ENCODE data around the gene RPS16.
A peak's percentile ranks its signal among the peaks of the same experiment; 100 is the strongest.

RPS16 gene

GRCh38 chr19:39435499-39436349 is at the start of gene RPS16:
Gene RPS16 (minus strand): TSS chr19:39435949. CDS start chr19:39435895, 54 bp downstream.
- DNase-seq (ENCODE audit: extremely low spot score): peak; percentile 96
- POLR2A ChIA-PET: interaction anchor here (0.6 to 1.9 kb wide), 65 partner anchors 9 to 1186 kb away, joined by 3 to 78 read pairs (median 5); partner anchors contain the start of genes DLL3, EID2B, MED29 and PAF1
- peak; percentile 54; the same call in 1 of the 2 replicates for TF ChIP-seq L3MBTL2 (conservative IDR thresholded peaks at IDR 0.05)
- TF ChIP-seq HDGF (IDR thresholded peaks at IDR 0.05; ENCODE audit: borderline replicate concordance): no peak
- no peak for TF ChIP-seq NFRKB (IDR thresholded peaks at IDR 0.05)
- TF ChIP-seq FOXM1 (IDR thresholded peaks at IDR 0.05; ENCODE audit: borderline replicate concordance): no peak
- peak; percentile 96 for TF ChIP-seq ELF4 (IDR thresholded peaks at IDR 0.05)
- no peak for TF ChIP-seq SUZ12 (IDR thresholded peaks at IDR 0.05)
- CTCF ChIA-PET: interaction anchor here (0.6 to 1.5 kb wide), 4 partner anchors 15 to 97 kb away, joined by 3 to 5 read pairs (median 4); partner anchors contain the start of genes EID2B and PLEKHG2

- POLR2A ChIA-PET: no interaction called here
- CTCF ChIA-PET: no interaction called here
- TF ChIP-seq ARNT (IDR thresholded peaks at IDR 0.05) (no peak), FOXM1 (IDR thresholded peaks at IDR 0.05; ENCODE audit: borderline replicate concordance) (no peak), BHLHE40 (IDR thresholded peaks at IDR 0.05; ENCODE audit: borderline replicate concordance) (no peak), ZNF384 (IDR thresholded peaks at IDR 0.05) (no peak), SUZ12 (IDR thresholded peaks at IDR 0.05) (no peak), HDGF (IDR thresholded peaks at IDR 0.05; ENCODE audit: borderline replicate concordance) (no peak), ELF4 (IDR thresholded peaks at IDR 0.05) (no peak), FOXA1 (IDR thresholded peaks at IDR 0.05) (no peak)
- DNase-seq (ENCODE audit: extremely low spot score): no peak
Observed at GRCh38 chr19:39483141-39483540, 47.4 kb upstream of the RPS16 start.

DNA sequence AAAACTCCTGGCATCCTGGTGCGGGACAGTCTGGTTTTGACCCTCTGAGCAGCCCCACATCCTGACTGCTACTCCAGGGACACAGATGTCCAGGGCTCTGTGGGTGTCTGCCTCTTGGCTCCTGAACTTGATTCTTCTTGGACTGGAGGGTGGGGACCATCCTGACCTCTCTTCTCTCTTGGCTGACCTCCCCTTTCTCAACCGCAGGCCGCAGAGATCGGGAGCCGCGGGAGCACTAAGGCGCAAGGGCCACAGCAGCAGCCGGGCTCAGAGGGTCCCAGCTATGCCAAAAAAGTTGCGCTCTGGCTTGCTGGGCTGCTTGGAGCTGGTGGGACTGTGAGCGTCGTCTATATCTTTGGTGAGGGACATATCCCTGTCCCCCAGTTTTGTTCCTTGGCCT is 45.9 kb upstream of the RPS16 start:
- ChIA-PET POLR2A (interaction anchor here (1.4 to 2.6 kb wide), 3 partner anchors 14 to 46 kb away, joined by 7 to 11 read pairs (median 11); partner anchors contain the start of genes DLL3 and RPS16), CTCF (no interaction called here)
- no peak for DNase-seq (ENCODE audit: extremely low spot score)
- TF ChIP-seq TARDBP (IDR thresholded peaks at IDR 0.05) (no peak), SUZ12 (IDR thresholded peaks at IDR 0.05) (no peak), L3MBTL2 (conservative IDR thresholded peaks at IDR 0.05) (no peak)

DNA sequence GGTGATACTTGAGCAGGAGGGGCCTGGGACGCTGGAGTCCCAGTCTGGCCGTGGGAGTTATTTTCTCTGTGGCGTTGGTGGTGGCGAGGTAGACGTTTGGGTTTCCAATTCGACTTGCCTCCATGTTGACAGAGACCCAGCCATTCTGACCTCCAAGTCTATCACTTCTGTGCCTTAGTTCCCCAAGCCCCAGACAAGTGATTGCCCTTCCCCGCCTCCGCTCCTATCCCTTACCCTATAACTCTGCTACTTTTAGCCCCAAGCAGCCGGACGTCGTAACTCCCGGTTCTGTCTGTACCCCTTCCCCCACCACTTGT is 45.4 kb upstream of the RPS16 start:
- TF ChIP-seq ARNT (IDR thresholded peaks at IDR 0.05) (no peak), NFRKB (IDR thresholded peaks at IDR 0.05) (no peak), ZNF384 (IDR thresholded peaks at IDR 0.05) (no peak), FOXK2 (IDR thresholded peaks at IDR 0.05) (no peak), SUZ12 (IDR thresholded peaks at IDR 0.05) (no peak), FOXM1 (IDR thresholded peaks at IDR 0.05; ENCODE audit: borderline replicate concordance) (no peak), FOXA1 (IDR thresholded peaks at IDR 0.05) (no peak), CTBP1 (IDR thresholded peaks at IDR 0.05; ENCODE audit: borderline replicate concordance) (no peak), TARDBP (IDR thresholded peaks at IDR 0.05) (no peak), ELF4 (IDR thresholded peaks at IDR 0.05) (no peak), SP1 (IDR thresholded peaks at IDR 0.05) (no peak), LEF1 (IDR thresholded peaks at IDR 0.05; ENCODE audit: borderline replicate concordance) (no peak), PKNOX1 (IDR thresholded peaks at IDR 0.05) (no peak), HDGF (IDR thresholded peaks at IDR 0.05; ENCODE audit: borderline replicate concordance) (no peak), L3MBTL2 (conservative IDR thresholded peaks at IDR 0.05) (no peak), BHLHE40 (IDR thresholded peaks at IDR 0.05; ENCODE audit: borderline replicate concordance) (no peak)
- DNase-seq (ENCODE audit: extremely low spot score): no peak
- ChIA-PET CTCF (no interaction called here), POLR2A (interaction anchor here (1.0 to 2.6 kb wide), 8 partner anchors 9 to 51 kb away, joined by 4 to 11 read pairs (median 6); partner anchors contain the start of genes DLL3, EID2B, RPS16 and SUPT5H)

GRCh38 chr19:39480337-39481228 is 44.8 kb upstream of the RPS16 start, which contains the start of gene TIMM50:
Gene TIMM50 (plus strand): TSS chr19:39480838. CDS start chr19:39480854, 16 bp downstream.
- POLR2A ChIA-PET: interaction anchor here (0.6 to 2.6 kb wide), 12 partner anchors 9 to 52 kb away, joined by 3 to 11 read pairs (median 5); partner anchors contain the start of genes DLL3, EID2B, RPS16 and SUPT5H
- TF ChIP-seq SUZ12 (IDR thresholded peaks at IDR 0.05): no peak
- no peak for TF ChIP-seq PKNOX1 (IDR thresholded peaks at IDR 0.05)
- TF ChIP-seq ZNF384 (IDR thresholded peaks at IDR 0.05): no peak
- peak; percentile 26; the same call in 1 of the 2 replicates for TF ChIP-seq ELF4 (IDR thresholded peaks at IDR 0.05)
- TF ChIP-seq TARDBP (IDR thresholded peaks at IDR 0.05): no peak
- no peak for TF ChIP-seq HDGF (IDR thresholded peaks at IDR 0.05; ENCODE audit: borderline replicate concordance)
- TF ChIP-seq CTBP1 (IDR thresholded peaks at IDR 0.05; ENCODE audit: borderline replicate concordance): no peak
- no peak for TF ChIP-seq FOXM1 (IDR thresholded peaks at IDR 0.05; ENCODE audit: borderline replicate concordance)
- peak; percentile 70 for TF ChIP-seq L3MBTL2 (conservative IDR thresholded peaks at IDR 0.05)
- no peak for TF ChIP-seq BHLHE40 (IDR thresholded peaks at IDR 0.05; ENCODE audit: borderline replicate concordance)
- TF ChIP-seq SP1 (IDR thresholded peaks at IDR 0.05): 0 out of 2 replicates have a peak, but pooled peaks have one; percentile 8
- no peak for TF ChIP-seq FOXA1 (IDR thresholded peaks at IDR 0.05)
- TF ChIP-seq NFRKB (IDR thresholded peaks at IDR 0.05): no peak
- no peak for TF ChIP-seq LEF1 (IDR thresholded peaks at IDR 0.05; ENCODE audit: borderline replicate concordance)
- no peak for TF ChIP-seq FOXK2 (IDR thresholded peaks at IDR 0.05)
- no peak for TF ChIP-seq ARNT (IDR thresholded peaks at IDR 0.05)
- peak; percentile 95 for DNase-seq (ENCODE audit: extremely low spot score)
- CTCF ChIA-PET: no interaction called here

All from HEK293T (cell line).